HG03342 (cell line): ENCODE results near the gene NR2F2.

Experiments used
- ATAC-seq: cut with Tn5 transposase; IDR thresholded peaks from one replicate; pipeline ENCODE4 v1.9.1; 2021; ENCODE audit warnings: mild to moderate bottlenecking, moderate library complexity; ENCODE audit not compliant: unreplicated experiment

The NR2F2 gene

DNA sequence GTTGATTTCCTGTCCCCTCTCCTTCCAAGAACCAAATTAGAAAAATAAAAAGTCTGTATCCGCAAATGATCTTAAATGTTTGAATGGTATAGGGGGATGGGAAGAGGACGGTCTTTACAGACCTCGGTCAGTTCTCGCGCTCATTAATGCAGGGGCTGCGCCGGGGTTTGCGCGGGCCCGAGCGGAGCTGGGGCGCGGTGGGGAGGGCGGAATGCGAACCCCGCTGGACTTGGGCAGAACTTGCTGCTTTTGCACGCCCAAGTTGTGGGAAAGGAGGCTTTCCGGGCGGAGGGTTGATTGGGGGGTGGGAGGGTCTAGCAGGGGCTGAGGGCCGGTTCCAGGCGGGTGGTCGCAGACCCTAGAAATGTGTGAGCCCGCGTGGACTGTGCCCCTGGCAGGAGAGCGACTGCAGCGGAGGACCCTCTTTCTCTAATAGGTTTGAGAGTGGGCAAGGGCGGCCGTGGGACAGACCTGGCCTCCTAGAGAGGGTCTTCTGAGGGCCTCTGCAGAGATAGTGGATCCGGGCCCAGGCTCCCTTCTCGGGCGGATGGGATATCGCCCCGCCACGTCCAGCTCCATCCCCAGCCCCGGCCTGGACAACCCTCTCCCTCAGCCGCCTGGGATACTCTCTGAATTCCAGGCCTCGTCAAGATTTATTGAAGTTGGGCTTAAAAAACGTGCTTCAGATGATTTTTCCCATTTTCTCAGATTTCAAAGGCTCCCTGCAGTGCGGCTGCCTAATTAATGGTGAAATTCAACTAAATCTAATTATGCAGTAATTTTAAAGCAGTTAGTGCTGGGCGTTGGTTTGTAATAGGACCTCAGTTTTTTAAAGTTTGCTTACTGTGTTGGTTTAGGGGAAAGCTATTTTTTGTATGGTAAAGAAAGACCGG is 11.3 kb downstream of the NR2F2 start:
- no peak for ATAC-seq

DNA sequence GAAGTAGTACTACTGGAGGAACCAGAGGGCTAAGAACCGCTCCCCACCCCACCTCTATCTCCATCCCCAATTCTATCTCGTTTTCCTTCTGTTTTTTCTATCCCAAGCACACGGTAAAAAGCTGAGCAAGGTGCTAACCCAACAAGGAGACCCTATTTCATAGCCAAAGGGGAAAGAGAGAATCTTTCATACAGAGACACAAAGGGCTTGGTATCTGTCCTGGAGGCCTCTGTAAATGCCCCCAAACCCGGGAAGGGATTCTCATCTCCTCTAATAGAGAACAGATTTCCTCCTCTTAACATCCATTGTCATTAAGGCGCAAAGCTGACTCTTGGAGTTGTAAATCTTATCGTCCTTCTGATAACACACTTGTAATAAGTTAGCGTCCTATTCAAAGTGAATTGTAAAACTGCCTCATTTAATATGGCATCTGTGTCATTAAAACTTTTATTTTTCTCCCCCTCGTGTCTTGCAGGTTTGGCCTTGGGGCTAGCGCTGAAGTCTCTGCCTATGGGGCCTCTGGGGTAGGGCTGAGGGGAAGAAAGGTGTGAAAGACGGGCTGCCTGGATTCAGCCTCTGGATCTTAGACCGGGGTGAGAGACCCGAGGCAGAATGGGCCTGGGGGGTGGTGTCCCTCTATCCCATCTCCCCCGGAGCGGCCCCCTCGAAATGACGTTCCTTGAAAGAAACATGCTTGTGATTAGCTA is 12.1 kb downstream of the NR2F2 start:
- ATAC-seq = no peak

DNA sequence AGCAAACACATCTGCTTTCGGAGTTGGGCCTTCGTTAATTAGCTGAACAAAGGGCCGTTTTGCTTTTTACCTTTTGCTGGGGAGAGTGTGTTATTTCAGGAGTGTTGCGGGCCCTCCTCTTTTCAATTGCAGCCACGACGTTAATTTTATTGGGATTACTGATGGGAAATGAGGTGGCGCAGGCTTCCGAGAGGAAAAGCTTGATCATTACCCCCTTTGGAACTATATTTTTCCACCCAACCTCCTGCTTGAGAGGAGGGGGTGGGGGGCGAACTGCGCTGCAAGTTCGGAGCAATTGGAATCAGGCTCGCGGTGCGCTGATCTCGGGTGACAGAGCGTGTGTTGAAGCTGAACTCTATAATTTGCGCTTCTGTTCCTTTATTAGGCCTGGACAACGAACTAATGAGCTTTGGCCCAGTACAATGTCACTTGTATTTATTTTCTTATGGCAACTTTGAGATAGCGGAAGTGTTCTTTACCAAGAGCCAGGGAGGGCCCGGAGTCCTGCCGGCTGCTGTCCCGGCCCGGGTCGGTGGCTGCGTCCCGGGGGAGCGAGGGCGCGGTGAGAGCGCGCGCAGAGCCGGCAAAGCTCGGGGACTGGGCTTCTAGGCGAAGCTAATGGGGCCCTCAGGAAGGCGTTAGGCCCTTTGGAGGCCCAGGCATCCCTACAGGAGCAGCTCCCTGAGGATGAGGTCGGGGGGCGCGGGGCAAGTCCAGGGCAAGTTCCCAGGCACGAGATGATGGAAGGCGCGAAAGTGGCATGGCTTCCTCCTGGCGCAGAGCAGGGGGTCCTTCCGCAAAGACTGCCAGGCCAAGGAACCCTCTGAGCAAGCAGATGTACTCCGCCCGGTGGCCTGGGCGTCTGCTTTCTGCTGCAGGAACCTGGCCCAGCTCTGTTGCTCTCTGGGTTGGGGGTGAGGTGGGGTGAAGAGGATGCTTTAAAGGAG is 12.9 kb downstream of the NR2F2 start:
- no peak for ATAC-seq

DNA sequence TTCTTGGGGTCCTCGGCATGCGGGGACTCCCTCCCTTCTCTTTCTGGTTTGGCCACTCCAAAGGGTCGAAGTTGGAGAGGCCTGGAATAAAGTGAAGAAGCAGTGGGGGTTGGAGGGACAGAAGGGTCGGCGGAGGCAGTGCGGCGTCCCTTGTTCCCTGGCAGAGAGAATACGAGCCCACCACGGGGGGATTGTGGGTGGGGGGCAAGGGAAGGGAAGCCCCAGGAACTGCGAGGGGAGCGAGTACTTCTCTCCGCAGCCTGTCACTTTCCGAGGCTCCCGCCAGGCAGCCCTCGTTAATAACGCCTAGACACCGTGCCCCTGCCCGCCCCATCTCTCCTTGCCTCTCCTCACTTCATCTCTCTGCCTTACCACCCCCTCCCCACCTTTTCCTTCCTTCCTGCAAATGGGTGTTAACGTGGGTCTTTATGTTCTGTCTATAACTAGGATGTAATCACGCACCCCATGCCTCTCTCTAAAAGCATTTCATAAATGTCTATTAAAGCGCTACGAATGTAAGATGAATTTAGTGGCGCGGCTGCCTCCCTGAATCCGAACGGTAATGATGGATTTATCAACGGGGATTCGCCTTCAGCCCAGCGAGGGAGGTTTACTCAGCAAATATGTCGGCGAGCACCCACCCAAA is 13.7 kb downstream of the NR2F2 start:
- no peak for ATAC-seq

DNA sequence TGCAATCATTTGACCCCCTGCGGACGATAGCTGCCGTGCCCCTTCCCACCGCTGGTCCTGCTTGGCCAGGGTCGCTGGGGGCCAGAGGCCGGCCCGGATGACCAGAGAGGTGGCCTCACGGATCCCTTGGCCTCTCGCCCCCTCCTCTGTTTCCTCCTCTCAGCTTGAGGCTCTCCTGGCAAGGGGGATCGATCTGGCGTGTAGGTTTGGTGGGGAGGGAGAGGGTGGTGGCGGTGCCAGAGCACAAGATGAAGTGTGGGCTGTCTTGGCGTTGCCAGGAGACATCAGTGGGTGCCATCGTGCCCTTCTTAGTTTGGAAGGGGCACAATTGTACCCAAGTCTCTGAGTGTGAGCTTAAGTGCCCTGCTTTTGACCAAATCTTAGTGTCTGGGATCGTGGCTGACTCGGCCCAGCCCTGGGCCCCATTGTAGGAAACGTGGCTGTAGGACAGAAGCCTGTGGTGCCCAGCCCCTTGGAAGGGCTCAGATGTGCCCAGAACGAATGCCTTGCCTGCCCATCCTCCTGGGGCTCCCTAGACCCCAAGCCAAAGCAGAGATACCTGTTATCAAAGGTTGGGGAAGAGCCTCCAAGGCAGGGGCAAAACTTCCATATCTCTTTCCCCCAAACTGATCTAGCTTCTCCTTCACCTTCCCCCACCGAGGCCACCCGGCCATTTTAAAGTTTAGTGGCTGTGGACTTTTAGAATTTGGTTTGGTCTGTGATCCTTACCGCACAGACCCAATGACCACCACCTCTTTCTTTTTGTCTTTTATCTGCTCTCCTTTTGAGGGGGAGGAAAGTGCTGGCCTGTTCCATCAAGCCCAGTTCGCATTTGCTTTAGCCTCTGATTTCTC is 14.4 kb downstream of the NR2F2 start:
- ATAC-seq = no peak

DNA sequence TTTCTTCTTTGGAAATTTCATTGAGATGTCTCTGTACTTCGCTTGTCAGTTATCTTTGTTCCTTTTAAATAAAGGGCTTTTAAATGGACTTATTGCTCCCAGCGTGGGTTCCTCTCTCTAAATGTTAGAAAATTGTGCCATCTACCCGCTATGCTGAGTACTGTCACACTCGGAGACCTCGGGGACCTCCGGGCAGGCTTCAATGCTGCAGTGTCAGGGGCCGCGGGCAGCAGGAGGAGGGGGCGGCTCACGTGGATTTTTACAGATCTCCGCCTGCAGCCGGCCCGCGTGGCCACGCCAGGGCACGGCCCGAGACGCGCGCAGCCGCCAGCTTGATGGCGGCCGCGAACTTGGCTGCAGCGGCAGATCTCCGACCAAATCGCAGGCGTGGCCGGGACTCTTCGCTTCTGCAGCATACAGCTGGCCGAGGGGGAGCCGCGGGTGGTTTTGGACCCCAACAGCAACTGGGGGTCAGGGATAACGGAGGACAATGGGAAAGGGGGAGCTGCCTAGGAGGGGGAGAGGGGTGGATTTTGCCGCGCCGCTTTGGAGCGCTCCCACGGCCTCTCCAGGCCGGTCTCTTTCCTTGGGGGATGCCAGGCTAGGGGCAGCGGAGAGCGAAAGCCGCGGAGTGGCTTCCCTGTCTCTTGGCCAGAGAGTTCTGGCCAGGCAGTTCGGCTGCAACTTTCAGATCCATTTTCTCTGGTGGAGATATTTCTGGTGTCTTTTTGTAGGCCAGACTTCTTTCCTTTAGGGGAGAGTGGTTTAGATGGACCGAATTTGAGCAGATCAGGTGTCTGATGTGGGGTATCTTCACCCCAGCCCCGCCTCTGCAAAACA is 15.3 kb downstream of the NR2F2 start:
- ATAC-seq = peak; percentile 56

DNA sequence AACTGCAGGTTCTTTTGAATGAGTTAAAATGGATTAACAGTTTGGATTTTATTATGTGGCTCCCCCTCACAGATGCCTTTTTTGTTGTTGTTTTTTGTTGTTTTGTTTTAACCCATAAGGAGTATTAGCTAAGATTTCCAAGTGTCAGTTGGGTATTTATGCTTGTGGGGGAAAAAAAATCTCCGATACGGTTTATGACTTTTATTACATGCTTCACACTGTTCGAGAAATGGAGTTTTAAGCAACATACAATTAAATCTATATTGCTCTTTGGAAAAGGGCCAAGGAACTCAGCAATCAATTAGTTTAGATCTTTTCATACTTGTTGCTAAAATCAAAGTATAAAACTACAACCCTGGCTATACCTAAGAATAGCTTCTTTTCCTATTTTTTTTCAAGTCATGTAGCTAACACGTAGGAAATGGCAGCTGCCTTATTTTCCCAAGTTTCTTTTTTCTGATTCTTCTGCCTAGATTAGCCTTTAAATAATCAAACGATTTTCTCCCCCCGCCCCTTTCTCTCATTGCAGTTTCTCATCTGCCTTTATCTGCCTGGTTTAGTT is 16.0 kb downstream of the NR2F2 start:
- no peak for ATAC-seq

DNA sequence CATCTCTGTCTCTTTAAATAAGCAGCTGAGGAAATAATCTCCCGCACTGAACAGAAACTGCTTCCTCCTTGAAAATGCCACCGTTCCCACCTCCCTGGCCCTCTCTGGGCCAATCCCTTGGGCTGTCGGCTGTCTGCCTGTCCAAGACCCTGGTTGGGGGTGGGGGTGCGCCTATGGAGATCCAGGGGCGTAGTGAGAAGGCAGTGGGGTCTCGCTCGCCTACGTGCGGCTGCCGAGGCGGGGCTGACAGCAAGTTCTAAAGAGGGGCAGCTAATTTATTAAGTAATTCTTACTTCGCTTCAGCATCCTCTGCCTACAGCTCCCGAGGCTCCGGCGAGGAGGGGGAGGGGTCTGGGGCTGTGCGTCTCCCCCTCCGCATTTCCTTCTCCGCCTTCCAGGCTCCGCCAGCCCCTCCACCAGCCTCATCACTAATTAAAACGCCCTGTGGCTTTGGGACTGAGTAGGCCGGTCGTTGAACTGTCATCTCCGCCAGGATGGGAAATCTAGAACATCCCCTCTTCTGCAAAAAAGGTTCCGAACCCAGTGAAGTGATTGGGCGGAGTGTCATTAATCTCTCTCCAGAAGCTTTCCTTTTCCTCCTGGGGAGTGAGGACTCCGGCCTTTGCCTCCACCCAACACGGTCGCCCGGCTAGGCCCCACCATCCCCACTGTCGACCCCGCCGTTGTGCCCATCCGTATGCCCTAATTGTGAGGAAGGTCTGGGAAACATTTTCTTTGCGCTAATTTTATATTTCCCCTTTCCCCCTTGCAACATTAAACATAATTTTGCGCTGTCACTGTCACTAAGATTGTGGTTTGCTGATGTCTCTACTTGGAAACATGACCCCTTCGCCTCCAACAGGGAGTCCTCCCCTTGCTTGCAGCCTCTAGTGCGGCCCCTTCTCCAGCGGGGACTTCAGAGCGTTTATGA is 16.9 kb downstream of the NR2F2 start:
- ATAC-seq = no peak

DNA sequence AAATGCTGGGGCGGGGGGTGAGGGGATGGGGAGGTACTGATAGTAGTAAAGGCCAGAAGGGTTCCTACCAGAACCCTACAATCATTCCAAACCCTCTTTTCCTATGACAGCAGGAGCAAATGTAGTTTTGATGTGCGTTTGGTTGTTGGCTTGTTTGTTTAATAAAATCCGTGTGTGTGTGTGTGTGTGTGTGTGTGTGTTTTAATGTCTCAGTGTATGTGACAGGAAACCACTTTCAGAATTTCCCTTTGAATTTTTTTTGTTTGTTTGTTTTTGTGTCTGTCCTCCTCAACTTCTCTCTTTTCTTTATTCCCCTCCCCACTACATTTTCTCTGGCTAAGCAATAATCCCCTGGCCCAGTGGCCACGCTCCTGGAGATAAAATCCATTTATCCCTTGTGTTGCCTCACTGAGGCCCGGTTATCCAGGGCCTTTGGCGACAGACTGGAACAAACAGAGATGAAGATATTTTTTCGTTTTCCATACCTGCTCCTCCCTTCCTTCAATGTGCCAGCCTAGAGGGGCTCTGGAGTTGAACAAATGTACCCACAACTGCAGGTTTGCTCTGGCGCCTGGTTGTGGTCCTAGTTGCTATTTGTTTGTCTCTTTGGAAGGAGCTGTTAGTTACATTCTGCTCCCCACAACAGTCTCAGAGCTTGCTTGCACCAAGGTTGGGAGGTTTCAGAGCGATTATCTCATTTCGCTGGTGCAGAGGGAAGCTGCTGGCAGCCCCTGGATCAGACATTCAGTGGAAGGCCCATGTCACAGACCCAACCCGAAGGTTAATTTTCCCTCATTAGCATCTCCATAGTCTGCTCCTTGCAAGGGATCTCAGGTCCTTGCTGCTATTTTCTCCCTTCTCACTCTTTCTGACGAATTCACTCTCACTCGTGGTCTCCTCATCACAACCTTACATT is 17.9 kb downstream of the NR2F2 start:
- no peak for ATAC-seq

DNA sequence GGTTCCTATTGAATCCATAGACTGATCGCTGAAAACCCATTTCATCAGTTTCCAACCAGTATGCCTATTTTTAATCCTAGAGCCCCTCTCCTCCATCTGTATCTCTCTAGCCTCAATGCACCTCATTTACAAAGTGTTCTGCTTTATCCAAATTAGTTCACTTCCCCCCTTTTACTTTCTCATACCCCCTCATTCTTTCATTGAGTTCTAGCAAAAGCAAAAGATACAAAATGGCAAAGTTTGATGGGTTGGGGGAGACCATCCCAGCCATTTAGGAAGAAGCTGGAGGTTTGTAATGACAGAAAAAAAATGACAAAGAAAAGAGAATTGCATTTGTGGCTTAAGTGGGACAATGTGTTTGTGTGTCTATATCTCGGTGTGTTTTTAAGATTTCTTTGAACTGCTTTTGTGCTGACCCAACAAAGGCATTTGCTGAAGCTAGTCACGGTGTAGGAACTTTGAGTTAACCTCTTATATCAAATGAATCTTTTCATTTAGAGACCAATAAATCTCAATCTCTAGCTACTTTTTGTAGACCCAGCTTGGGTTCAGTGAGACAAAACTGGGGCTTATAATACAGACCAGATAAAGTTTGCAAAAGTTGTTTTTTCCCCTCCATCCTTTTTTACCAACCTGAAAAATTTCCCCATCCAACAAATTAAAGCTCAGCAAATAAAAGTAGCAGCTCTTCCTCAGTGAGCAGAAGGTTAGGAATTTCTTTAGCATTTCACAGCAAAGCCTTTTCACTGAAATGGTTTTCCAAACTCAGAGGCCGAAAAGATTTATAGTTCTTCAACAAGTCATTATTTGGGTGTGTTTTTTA is 18.7 kb downstream of the NR2F2 start:
- ATAC-seq = no peak

DNA sequence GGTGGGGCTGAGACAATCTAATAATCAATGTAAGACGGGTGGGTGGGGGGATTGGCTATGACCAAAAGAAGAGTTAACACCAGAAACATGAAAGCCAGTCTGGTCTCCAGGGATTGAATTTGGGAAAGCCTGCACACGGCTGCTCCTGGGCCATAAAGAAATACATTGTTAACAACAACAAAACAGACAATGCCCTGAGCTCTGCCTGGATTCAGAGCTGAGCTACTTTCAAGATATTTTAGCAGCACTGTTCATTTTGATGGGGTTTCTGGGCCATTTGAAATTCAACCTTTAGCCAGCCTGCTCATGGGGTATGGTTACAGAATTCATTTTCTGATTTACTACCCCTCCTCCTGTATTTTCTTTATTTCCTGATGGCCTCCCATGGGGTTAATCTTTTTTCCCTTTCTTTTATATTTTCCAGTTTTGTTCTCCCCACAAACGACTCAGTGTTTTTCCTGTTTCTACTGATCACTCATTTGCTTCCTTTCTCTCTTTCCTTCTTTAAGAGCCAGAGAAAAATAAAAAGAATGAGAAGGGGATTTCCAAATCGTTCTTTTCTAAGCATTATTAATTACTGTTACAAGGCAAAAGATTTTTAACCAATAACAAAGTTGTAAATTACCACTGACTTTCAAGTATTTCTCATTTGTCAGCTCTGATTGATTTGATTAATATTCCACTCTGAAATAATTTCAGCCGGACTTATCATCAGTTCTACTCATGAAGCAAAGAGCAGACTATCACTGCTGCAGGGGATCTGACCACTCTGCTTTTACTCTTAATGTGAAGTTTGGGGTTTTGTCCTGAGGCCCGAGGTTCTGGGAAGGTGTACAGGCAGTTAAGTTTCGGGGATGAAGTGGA is 19.6 kb downstream of the NR2F2 start:
- ATAC-seq = no peak

DNA sequence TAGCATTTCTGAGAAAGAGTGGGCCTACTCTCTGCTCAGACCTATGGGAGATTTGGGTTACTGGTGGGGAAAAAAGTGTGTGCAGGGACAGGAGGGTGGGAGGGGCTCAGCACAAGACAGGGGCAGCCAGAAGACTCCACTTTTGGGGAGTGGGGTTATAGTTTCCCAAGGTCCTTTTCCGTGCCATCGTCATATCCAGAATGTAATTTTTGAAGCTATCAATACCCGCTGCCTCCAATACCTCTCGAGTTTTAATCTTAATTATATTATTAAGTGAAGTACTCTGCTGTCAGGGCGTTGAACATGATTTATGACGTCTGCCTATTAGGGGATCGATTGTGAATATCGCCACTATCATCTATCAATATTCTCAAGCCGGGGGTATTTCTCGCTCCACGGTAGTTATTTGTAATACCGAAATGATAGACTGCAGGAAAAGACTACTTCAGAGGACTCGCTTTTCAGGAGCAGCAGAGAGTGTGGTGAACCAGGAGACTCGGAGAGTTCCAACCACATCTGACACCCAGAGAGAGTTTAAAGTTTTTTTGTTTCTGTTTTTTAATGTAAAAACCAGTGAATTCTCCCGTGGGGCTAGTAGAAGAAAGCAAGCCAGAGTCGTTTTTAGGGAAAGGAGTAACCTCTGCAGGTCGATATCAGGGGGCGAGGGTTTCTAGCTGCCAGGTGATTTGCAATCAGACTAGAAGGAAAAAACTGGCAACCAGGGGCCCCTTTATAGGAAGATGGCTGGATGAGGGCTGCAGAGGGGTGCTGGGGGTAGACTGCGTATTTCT is 20.6 kb downstream of the NR2F2 start:
- no peak for ATAC-seq

DNA sequence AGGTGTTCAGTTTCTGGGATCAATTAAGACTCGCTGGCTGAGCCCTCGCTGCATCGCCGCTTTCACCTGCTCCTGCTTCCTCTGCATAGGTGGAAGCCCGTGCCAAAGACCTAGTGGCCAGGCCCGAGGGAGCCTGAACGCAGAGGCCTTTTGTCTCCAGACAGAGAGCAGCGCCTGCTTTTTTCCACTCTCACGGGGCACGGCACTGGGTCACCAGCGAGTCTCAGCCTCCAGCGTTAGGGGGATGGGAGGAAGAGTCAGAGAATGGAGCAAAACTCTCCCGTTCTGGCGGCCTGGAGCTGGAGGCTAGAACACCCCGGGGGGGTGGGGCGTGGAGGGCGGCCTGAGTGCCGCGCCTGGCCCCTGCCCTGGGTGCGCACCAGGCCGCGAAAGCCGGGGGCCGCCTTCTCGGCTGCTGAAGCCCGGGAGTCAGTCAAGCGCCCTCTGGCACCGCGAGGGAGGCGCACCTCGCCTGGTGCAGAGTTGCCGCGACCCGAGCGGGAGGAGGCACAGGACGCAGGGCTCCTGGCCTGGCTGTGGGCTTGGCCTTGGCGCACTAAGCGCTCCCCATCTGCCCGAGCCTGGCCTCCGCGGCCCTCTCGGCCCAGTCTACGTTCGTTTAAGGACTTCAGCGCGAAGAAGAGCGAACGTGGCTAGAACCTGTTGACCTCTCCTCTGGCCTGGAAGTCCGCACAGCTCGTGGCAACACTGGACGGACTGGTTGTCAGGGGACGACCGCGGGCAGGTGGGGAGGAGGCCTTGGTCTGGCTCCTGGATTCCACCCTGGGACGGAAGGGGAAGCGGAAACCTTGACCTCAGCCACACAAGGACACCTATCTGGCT is 21.5 kb downstream of the NR2F2 start:
- ATAC-seq = no peak
